ENCODE results near the gene MS4A13.
A peak's percentile ranks its signal among the peaks of the same experiment; 100 is the strongest.
"Not testable (repeated sequence)": the region's sequence is repeated elsewhere in the genome, so short reads cannot be mapped to it uniquely, and the experiment has no call there.

The MS4A13 gene

GRCh38 chr11:60515144-60515855, at the start of gene MS4A13:
TSS of gene MS4A13 (plus strand) at chr11:60515392. CDS start at chr11:60518084, 2,692 bp downstream.
- no peak for DNase-seq

- no peak for DNase-seq
These were observed 46.4 kb upstream of the MS4A13 start for GRCh38 chr11:60468829-60469228.

GRCh38 chr11:60469723-60470122, 45.5 kb upstream of the MS4A13 start:
- DNase-seq: no peak

- DNase-seq: no peak
These were observed 38.2 kb upstream of the MS4A13 start for GRCh38 chr11:60477035-60477445.

GRCh38 chr11:60482361-60482760, 32.8 kb upstream of the MS4A13 start:
- no peak for DNase-seq

GRCh38 chr11:60485987-60486386, 29.2 kb upstream of the MS4A13 start:
- DNase-seq: peak; percentile 9

- no peak for DNase-seq
These were observed 22.6 kb upstream of the MS4A13 start, which contains the start of gene MS4A12 for GRCh38 chr11:60492488-60493009. TSS of gene MS4A12 (plus strand) at chr11:60492778. CDS start at chr11:60497319, 4,541 bp downstream.

- DNase-seq: no peak
These were observed 21.7 kb upstream of the MS4A13 start for GRCh38 chr11:60493454-60493853.

GRCh38 chr11:60498399-60498798, 16.8 kb upstream of the MS4A13 start:
- no peak for DNase-seq

- DNase-seq: no peak
These were observed 16.3 kb upstream of the MS4A13 start for GRCh38 chr11:60498853-60499252.

GRCh38 chr11:60500276-60500910, 14.8 kb upstream of the MS4A13 start:
- DNase-seq: no peak

- no peak for DNase-seq
These were observed 12.9 kb upstream of the MS4A13 start for GRCh38 chr11:60502221-60502775.

- no peak for DNase-seq
These were observed 10.8 kb upstream of the MS4A13 start for GRCh38 chr11:60504219-60504905.

GRCh38 chr11:60509609-60510008, 5.6 kb upstream of the MS4A13 start:
- not testable (repeated sequence) for DNase-seq

GRCh38 chr11:60510209-60510608, 5.0 kb upstream of the MS4A13 start:
- DNase-seq: not testable (repeated sequence)

GRCh38 chr11:60511393-60511792, 3.8 kb upstream of the MS4A13 start:
- no peak for DNase-seq

GRCh38 chr11:60512651-60513225, 2.5 kb upstream of the MS4A13 start:
- DNase-seq: no peak

GRCh38 chr11:60513496-60514460, 1.4 kb upstream of the MS4A13 start:
- no peak for DNase-seq

- DNase-seq: no peak
These were observed 13.3 kb downstream of the MS4A13 start for GRCh38 chr11:60528465-60528864.

GRCh38 chr11:60528934-60529333, 13.7 kb downstream of the MS4A13 start:
- no peak for DNase-seq

- DNase-seq: no peak
These were observed 15.4 kb downstream of the MS4A13 start for GRCh38 chr11:60530454-60531100.
